AG04450 (cell line): ENCODE results near the gene HYOU1. TPM values are rescaled to one million over a fixed set of nuclear protein-coding genes. Genes with fewer than 3 reads are reported as not detected.

Source experiments
- CTCF ChIA-PET: fragments of 300-600, 350-600 bp; formaldehyde crosslinking; extraction: SDS; loops from one replicate; lab custom pipeline; 2022; ENCODE audit warnings: antibody characterized with exemption, inconsistent platforms; lab: Charles Lee
- POLR2A ChIA-PET: fragments of 350-600 bp; formaldehyde crosslinking; extraction: SDS; loops from one replicate; lab custom pipeline; 2021; ENCODE audit warnings: antibody characterized with exemption, inconsistent platforms; lab: Yijun Ruan, JAX
- DNase-seq: peaks from one replicate; pipeline ENCODE4 v3.0.0-alpha.2; 2011; ENCODE audit warnings: low read depth, low spot score
- H3K27ac ChIP-seq: one replicate; pipeline ENCODE4 v1.5.1; 2012; ENCODE audit warnings: low read depth, low read length, control low read depth
- H3K27me3 ChIP-seq: one replicate; pipeline ENCODE4 v1.6.0; 2012; ENCODE audit warnings: low read length; ENCODE audit not compliant: control insufficient read depth, insufficient read depth
- H3K4me3 ChIP-seq: 2 replicates; pipeline ENCODE4 v1.5.1; 2011; ENCODE audit warnings: mild to moderate bottlenecking, low read depth, low read length, control low read depth
- H3K9me3 ChIP-seq: 2 replicates; pipeline ENCODE4 v1.5.1; 2012; ENCODE audit warnings: low read length; ENCODE audit not compliant: control insufficient read depth, insufficient read depth
- polyA plus RNA-seq: library from polyadenylated mRNA; depleted of rRNA; stranded (reverse); fragments of >200 nt; gene quantifications from 2 replicates; pipeline ENCODE4 v1.2.3, GENCODE V29; 2011
- TF ChIP-seq, protein P1 (sequence below): IDR thresholded peaks from 2 replicates; pipeline ENCODE4 v1.5.1; 2011; ENCODE audit warnings: low read depth, low read length, control low read depth, inconsistent platforms

Gene HYOU1
- polyA plus RNA-seq, 1 experiment = 123 TPM

DNA sequence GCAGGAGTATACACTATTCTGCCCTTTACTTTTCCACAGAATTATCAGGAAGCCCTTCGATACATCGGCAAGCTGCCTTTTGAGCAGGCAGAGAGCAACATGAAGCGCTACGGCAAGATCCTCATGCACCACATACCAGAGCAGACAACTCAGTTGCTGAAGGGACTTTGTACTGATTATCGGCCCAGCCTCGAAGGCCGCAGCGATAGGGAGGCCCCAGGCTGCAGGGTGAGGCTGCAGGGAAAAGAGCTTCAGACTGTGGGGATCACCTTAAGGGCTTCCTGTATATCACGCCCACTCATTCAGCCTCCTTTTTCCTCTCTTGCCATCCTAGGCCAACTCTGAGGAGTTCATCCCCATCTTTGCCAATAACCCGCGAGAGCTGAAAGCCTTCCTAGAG is 20.8 kb upstream of the HYOU1 start:
- DNase-seq = no peak
- ChIA-PET POLR2A (no interaction called here), CTCF (no interaction called here)
- H3K27ac ChIP-seq = no peak overlapping the region
- H3K9me3 ChIP-seq = no peaks in the 10 kb centered on the region
- no peak overlapping the region for H3K4me3 ChIP-seq
- TF ChIP-seq, protein P1, sequence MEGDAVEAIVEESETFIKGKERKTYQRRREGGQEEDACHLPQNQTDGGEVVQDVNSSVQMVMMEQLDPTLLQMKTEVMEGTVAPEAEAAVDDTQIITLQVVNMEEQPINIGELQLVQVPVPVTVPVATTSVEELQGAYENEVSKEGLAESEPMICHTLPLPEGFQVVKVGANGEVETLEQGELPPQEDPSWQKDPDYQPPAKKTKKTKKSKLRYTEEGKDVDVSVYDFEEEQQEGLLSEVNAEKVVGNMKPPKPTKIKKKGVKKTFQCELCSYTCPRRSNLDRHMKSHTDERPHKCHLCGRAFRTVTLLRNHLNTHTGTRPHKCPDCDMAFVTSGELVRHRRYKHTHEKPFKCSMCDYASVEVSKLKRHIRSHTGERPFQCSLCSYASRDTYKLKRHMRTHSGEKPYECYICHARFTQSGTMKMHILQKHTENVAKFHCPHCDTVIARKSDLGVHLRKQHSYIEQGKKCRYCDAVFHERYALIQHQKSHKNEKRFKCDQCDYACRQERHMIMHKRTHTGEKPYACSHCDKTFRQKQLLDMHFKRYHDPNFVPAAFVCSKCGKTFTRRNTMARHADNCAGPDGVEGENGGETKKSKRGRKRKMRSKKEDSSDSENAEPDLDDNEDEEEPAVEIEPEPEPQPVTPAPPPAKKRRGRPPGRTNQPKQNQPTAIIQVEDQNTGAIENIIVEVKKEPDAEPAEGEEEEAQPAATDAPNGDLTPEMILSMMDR = no peak
- H3K27me3 ChIP-seq = no peaks in the 10 kb centered on the region

- CTCF ChIA-PET = interaction anchor here (0.5 to 1.3 kb wide), 5 partner anchors 34 to 282 kb away, joined by 3 to 6 read pairs (median 5); partner anchors contain the start of gene SLC37A4
- TF ChIP-seq, protein P1 = no peak
- Histone ChIP-seq H3K9me3 (no peaks in the 10 kb centered on the region), H3K4me3 (peak within 1 kb of the TSS; percentile 99), H3K27me3 (no peaks in the 10 kb centered on the region), H3K27ac (peak within 1 kb of the TSS; percentile 88)
- peak; percentile 92 for DNase-seq
- POLR2A ChIA-PET = interaction anchor here (0.6 to 2.2 kb wide), 11 partner anchors 11 to 260 kb away, joined by 3 to 27 read pairs (median 5); partner anchors contain the start of genes DPAGT1, HINFP, HMBS and HYOU1
These were observed 10.6 kb upstream of the HYOU1 start, which contains the start of gene VPS11 for GRCh38 chr11:119067371-119068222. Gene VPS11 (plus strand): TSS chr11:119067818. CDS start chr11:119067824, 6 bp downstream.

DNA sequence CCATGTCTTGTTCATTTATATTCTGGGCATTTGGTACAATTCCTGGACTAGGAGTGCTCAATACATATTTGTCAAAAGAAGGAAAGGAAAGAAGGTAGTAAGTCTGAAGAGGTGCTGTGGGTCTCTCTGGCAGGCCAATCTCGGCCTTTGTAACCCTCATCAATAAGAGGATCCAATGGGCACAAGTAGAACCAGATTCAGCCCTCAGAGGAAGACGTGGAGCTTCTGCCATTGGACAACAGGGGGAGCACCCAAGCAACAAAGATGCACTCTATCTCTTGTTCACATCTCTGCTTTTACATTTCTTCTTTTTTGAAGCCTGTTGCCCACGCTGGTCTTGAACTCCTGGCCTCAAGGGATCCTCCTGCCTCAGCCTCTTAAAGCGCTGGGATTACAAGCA is 8.4 kb upstream of the HYOU1 start:
- no peak overlapping the region for H3K27ac ChIP-seq
- ChIA-PET POLR2A (interaction anchor here (0.7 kb wide), 1 partner anchor 104 kb away, joined by 3 read pairs; no protein-coding TSS in a partner anchor), CTCF (interaction anchor here (0.6 to 1.5 kb wide), 3 partner anchors 10 to 131 kb away, joined by 3 to 4 read pairs (median 3); no protein-coding TSS in a partner anchor)
- TF ChIP-seq, protein P1 = peak; percentile 59
- no peak for DNase-seq
- H3K4me3 ChIP-seq = no peak overlapping the region
- no peaks in the 10 kb centered on the region for H3K27me3 ChIP-seq
- H3K9me3 ChIP-seq = no peaks in the 10 kb centered on the region

DNA sequence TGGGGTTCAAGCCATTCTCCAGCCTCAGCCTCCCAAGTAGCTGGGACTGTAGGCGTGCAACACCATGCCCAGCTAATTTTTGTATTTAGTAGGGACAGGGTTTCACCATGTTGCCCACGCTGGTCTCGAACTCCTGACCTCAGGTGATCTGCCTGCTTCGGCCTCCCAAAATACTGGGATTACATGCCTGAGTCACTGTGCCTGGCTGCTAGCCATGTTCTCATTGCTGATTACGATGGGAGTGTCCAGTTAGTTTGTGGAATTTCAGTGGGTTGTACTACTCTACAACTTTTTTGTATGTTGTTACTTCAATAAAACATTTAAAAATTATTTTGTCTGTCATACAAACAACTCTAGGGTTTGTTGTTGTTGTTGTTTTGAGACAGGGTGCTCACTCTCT is 5.8 kb upstream of the HYOU1 start:
- TF ChIP-seq, protein P1 = no peak
- H3K27me3 ChIP-seq = no peaks in the 10 kb centered on the region
- no peak overlapping the region for H3K4me3 ChIP-seq
- H3K9me3 ChIP-seq = no peaks in the 10 kb centered on the region
- no peak overlapping the region for H3K27ac ChIP-seq
- POLR2A ChIA-PET = no interaction called here
- CTCF ChIA-PET = interaction anchor here (1.7 kb wide), 1 partner anchor 31 kb away, joined by 3 read pairs; no protein-coding TSS in a partner anchor
- DNase-seq = no peak
